SK-N-SH (cell line): Measurements from ENCODE around the gene EMCN. TPM values are rescaled to one million over a fixed set of nuclear protein-coding genes. Genes with fewer than 3 reads are reported as not detected.

Source experiments
- CTCF ChIA-PET: fragments of 300-600, 350-600 bp; formaldehyde crosslinking; extraction: SDS; loops from one replicate; lab custom pipeline; 2021; lab: Yijun Ruan, JAX
- POLR2A ChIA-PET: fragments of 350-600 bp; sonication (Branson Sonifier 250); formaldehyde crosslinking; extraction: SDS; loops from one replicate; lab custom pipeline; 2020; ENCODE audit warnings: antibody characterized with exemption, inconsistent platforms; lab: Yijun Ruan, JAX
- DNase-seq: peaks from one replicate; pipeline ENCODE4 v3.0.0; 2012
- H2AFZ ChIP-seq: fragments of 200-600 bp; sonication (generic); 2 replicates; pipeline ENCODE4 v1.8.1; 2016; ENCODE audit warnings: antibody characterized with exemption, mild to moderate bottlenecking, low read depth
- H3F3A ChIP-seq: fragments of 200-600 bp; sonication (generic); replicated peaks from 2 replicates; pipeline ENCODE3; 2016; ENCODE audit warnings: antibody characterized with exemption, mild to moderate bottlenecking; ENCODE audit not compliant: insufficient read depth
- H3K27ac ChIP-seq, 2 experiments: fragments of 200-500 bp in 1 of 2; fragments of 200-600 bp in 1 of 2; sonication (Bioruptor generic) in 1 of 2; sonication (generic), shearing (Covaris generic) in 1 of 2; 2 replicates each; pipeline versions ENCODE4 v1.5.1 to v1.6.1; 2014 to 2016; ENCODE audit warnings: low read depth in 2 of 2, inconsistent platforms in 1 of 2, low read length in 1 of 2, mild to moderate bottlenecking in 1 of 2, mixed read lengths in 1 of 2
- H3K27me3 ChIP-seq: fragments of 200-600 bp; sonication (generic), shearing (Covaris generic); 2 replicates; pipeline ENCODE4 v1.6.1; 2016; ENCODE audit warnings: mixed run types; ENCODE audit not compliant: insufficient read depth
- H3K36me3 ChIP-seq, 2 experiments: fragments of 200-500 bp in 1 of 2; fragments of 200-600 bp in 1 of 2; sonication (Bioruptor generic) in 1 of 2; sonication (generic) in 1 of 2; replicated peaks in 1 of 2; 2 replicates each; pipeline versions ENCODE3 to v1.5.1; 2014 to 2016; ENCODE audit warnings: low read length in 1 of 2, mild to moderate bottlenecking in 1 of 2; ENCODE audit not compliant: insufficient read depth in 2 of 2, control insufficient read depth in 1 of 2
- H3K4me1 ChIP-seq, 2 experiments: fragments of 200-500 bp in 1 of 2; fragments of 200-600 bp in 1 of 2; sonication (Bioruptor generic) in 1 of 2; sonication (generic), shearing (Covaris generic) in 1 of 2; 2 replicates each; pipeline versions ENCODE4 v1.5.1 to v1.6.1; 2014 to 2016; ENCODE audit warnings: low read depth in 1 of 2, low read length in 1 of 2, mixed run types in 1 of 2; ENCODE audit not compliant: insufficient read depth in 2 of 2, control insufficient read depth in 1 of 2
- H3K4me2 ChIP-seq: fragments of 200-600 bp; sonication (generic), shearing (Covaris generic); 2 replicates; pipeline ENCODE4 v1.6.1; 2017; ENCODE audit warnings: mixed run types
- H3K4me3 ChIP-seq, 2 experiments: fragments of 200-500 bp in 1 of 2; fragments of 200-600 bp in 1 of 2; sonication (Bioruptor generic) in 1 of 2; sonication (generic), shearing (Covaris generic) in 1 of 2; 2 replicates each; pipeline versions ENCODE4 v1.5.1 to v1.8.1; 2014 to 2016; ENCODE audit warnings: low read depth in 2 of 2, inconsistent platforms in 1 of 2, low read length in 1 of 2, mild to moderate bottlenecking in 1 of 2, mixed read lengths in 1 of 2, moderate library complexity in 1 of 2
- H3K79me2 ChIP-seq: fragments of 200-600 bp; sonication (generic); 2 replicates; pipeline ENCODE4 v1.8.1; 2017; ENCODE audit warnings: mild to moderate bottlenecking; ENCODE audit not compliant: insufficient read depth
- H3K9ac ChIP-seq: fragments of 200-600 bp; sonication (generic); 2 replicates; pipeline ENCODE4 v1.6.1; 2017; ENCODE audit warnings: mixed run types
- H3K9me2 ChIP-seq: fragments of 200-600 bp; sonication (generic); 2 replicates; pipeline ENCODE4 v1.6.1; 2017; ENCODE audit warnings: mixed run types
- H3K9me3 ChIP-seq: fragments of 200-600 bp; sonication (generic); 2 replicates; pipeline ENCODE4 v1.6.1; 2017; ENCODE audit warnings: mixed run types, mild to moderate bottlenecking, moderate library complexity
- H4K20me1 ChIP-seq: fragments of 200-600 bp; sonication (generic); 2 replicates; pipeline ENCODE4 v1.6.1; 2017; ENCODE audit warnings: mild to moderate bottlenecking, mixed run types; ENCODE audit not compliant: insufficient read depth
- CTCF ChIP-seq: fragments of 200-600 bp; sonication (generic); IDR thresholded peaks from 2 replicates; pipeline ENCODE4 v1.6.1; 2017; ENCODE audit warnings: antibody characterized with exemption, mild to moderate bottlenecking, moderate library complexity
- ELF1 ChIP-seq: IDR thresholded peaks from 2 replicates; pipeline ENCODE4 v1.4.0; 2012
- EP300 ChIP-seq, 2 experiments: IDR thresholded peaks; 2 replicates each; pipeline versions ENCODE4 v1.4.0 to v1.6.1; 2012; ENCODE audit warnings: borderline replicate concordance in 1 of 2, low read depth in 1 of 2, low read length in 1 of 2
- EZH2phosphoT487 ChIP-seq: fragments of 200-600 bp; sonication (generic); IDR thresholded peaks from 2 replicates; pipeline ENCODE4 v1.6.1; 2017; ENCODE audit warnings: low read depth, mixed run types, mild to moderate bottlenecking, antibody characterized with exemption, moderate library complexity, borderline replicate concordance
- FOXM1 ChIP-seq: IDR thresholded peaks from 2 replicates; pipeline ENCODE4 v1.4.0; 2012; ENCODE audit warnings: low read depth, mild to moderate bottlenecking
- GABPA ChIP-seq: IDR thresholded peaks from 2 replicates; pipeline ENCODE4 v1.4.0; 2012; ENCODE audit warnings: low read depth, mild to moderate bottlenecking
- GATA2 ChIP-seq: sonication (generic); formaldehyde crosslinking; IDR thresholded peaks from 2 replicates; pipeline ENCODE4 v1.5.0; 2020; ENCODE audit warnings: mild to moderate bottlenecking, missing genetic modification reagents
- JUND ChIP-seq: IDR thresholded peaks from 2 replicates; pipeline ENCODE4 v1.4.0; 2012
- MXI1 ChIP-seq: IDR thresholded peaks from 2 replicates; pipeline ENCODE4 v1.6.1; 2012; ENCODE audit warnings: mild to moderate bottlenecking, low read depth, low read length, improper control_type of control experiment
- NFIC ChIP-seq: IDR thresholded peaks from 2 replicates; pipeline ENCODE4 v1.4.0; 2012; ENCODE audit warnings: borderline replicate concordance
- NRF1 ChIP-seq: IDR thresholded peaks from 2 replicates; pipeline ENCODE4 v1.6.1; 2012; ENCODE audit warnings: low read depth, mild to moderate bottlenecking, low read length
- PBX3 ChIP-seq: IDR thresholded peaks from 2 replicates; pipeline ENCODE4; 2012
- POLR2AphosphoS5 ChIP-seq: IDR thresholded peaks from 2 replicates; pipeline ENCODE4 v1.6.1; 2012; ENCODE audit warnings: low read depth, low read length
- RFX5 ChIP-seq: IDR thresholded peaks from 2 replicates; pipeline ENCODE4 v1.6.1; 2012; ENCODE audit warnings: mild to moderate bottlenecking, improper control_type of control experiment, low read length
- RXRA ChIP-seq: IDR thresholded peaks from 2 replicates; pipeline ENCODE4 v1.4.0; 2012; ENCODE audit warnings: low read depth, mild to moderate bottlenecking, borderline replicate concordance
- SMC3 ChIP-seq: IDR thresholded peaks from 2 replicates; pipeline ENCODE4 v1.6.1; 2012; ENCODE audit warnings: low read depth, low read length, improper control_type of control experiment
- TEAD4 ChIP-seq: IDR thresholded peaks from 2 replicates; pipeline ENCODE4 v1.4.0; 2012; ENCODE audit warnings: mild to moderate bottlenecking, borderline replicate concordance; ENCODE audit not compliant: insufficient read depth
- YY1 ChIP-seq: IDR thresholded peaks from 2 replicates; pipeline ENCODE4 v1.4.0; 2012; ENCODE audit warnings: low read depth, mild to moderate bottlenecking
- WGBS: methylation state at CpG from one replicate; pipeline ENCODE4 v1.1.6; 2017; ENCODE audit warnings: low lambda C conversion rate; 5-methylcytosine and 5-hydroxymethylcytosine counted together
- polyA plus RNA-seq, 3 experiments: library from polyadenylated mRNA; depleted of rRNA; stranded (reverse); fragments of >200 nt; gene quantifications; 2 replicates each; pipeline ENCODE4 v1.2.3, GENCODE V29; 2012
- TF ChIP-seq, protein P1 (sequence below): IDR thresholded peaks from 2 replicates; pipeline ENCODE4 v1.4.0; 2012; ENCODE audit warnings: low read depth, borderline replicate concordance
- TF ChIP-seq, protein P2 (sequence below): fragments of 150-350 bp; IDR thresholded peaks from 2 replicates; pipeline ENCODE4 v1.6.1; 2017; ENCODE audit warnings: antibody characterized with exemption, low read length, low read depth, borderline replicate concordance
- TF ChIP-seq, protein P3 (sequence below): IDR thresholded peaks from 2 replicates; pipeline ENCODE4 v1.6.1; 2012; ENCODE audit warnings: mild to moderate bottlenecking, low read depth, low read length, moderate library complexity
- TF ChIP-seq, protein P4 (sequence below): fragments of 150-350 bp; IDR thresholded peaks from 2 replicates; pipeline ENCODE4 v1.6.1; 2016; ENCODE audit warnings: mild to moderate bottlenecking, low read depth, low read length

The EMCN gene
- polyA plus RNA-seq, 1 of the 3 experiments (the other 2 are of a cell fraction): 0.30 TPM

GRCh38 chr4:100461807-100462605 lies 55.8 kb downstream of the EMCN start:
- Histone ChIP-seq H3K4me2 (no peak overlapping the region; the same call in 1 of the 2 replicates), H3K27ac (peak overlapping the region in 1 of 2 experiments; percentile 63; a peak in 2 of 4 replicates), H2AFZ (peak overlapping the region; percentile 70), H3F3A (peaks cover 17% of the 10 kb centered on the region), H3K4me1 (no peaks in the 10 kb centered on the region; a peak in 1 of 4 replicates), H3K9ac (no peak overlapping the region), H3K4me3 (no peak overlapping the region), H4K20me1 (no peaks in the 10 kb centered on the region), H3K36me3 (no peaks in the 10 kb centered on the region), H3K9me3 (0 out of 2 replicates have a peak, but pooled peaks cover 3% of the 10 kb centered on the region), H3K27me3 (no peaks in the 10 kb centered on the region), H3K79me2 (no peaks in the 10 kb centered on the region), H3K9me2 (no peaks in the 10 kb centered on the region)
- WGBS: 42% methylated on average over 5 of the region's 5 CpGs
- CTCF ChIA-PET: no interaction called here
- POLR2A ChIA-PET: no interaction called here
- DNase-seq: no peak
- no peak for TF ChIP-seq NRF1
- TF ChIP-seq RXRA: no peak
- TF ChIP-seq TEAD4: 0 out of 2 replicates have a peak, but pooled peaks have one; percentile 15
- peak in 1 of 2 experiments; percentile 63; a peak in 2 of 4 replicates for TF ChIP-seq EP300 (IDR thresholded peaks at IDR 0.05; ENCODE audit: borderline replicate concordance in 1 of 2, low read depth in 1 of 2, low read length in 1 of 2)
- TF ChIP-seq NFIC: peak; percentile 52; the same call in 1 of the 2 replicates
- TF ChIP-seq MXI1: no peak
- TF ChIP-seq ELF1: no peak
- TF ChIP-seq SMC3: no peak
- TF ChIP-seq, protein P1, sequence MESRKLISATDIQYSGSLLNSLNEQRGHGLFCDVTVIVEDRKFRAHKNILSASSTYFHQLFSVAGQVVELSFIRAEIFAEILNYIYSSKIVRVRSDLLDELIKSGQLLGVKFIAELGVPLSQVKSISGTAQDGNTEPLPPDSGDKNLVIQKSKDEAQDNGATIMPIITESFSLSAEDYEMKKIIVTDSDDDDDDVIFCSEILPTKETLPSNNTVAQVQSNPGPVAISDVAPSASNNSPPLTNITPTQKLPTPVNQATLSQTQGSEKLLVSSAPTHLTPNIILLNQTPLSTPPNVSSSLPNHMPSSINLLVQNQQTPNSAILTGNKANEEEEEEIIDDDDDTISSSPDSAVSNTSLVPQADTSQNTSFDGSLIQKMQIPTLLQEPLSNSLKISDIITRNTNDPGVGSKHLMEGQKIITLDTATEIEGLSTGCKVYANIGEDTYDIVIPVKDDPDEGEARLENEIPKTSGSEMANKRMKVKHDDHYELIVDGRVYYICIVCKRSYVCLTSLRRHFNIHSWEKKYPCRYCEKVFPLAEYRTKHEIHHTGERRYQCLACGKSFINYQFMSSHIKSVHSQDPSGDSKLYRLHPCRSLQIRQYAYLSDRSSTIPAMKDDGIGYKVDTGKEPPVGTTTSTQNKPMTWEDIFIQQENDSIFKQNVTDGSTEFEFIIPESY: no peak
- TF ChIP-seq JUND: peak; percentile 70
- no peak for TF ChIP-seq GATA2 (CRISPR knock-in tag)
- no peak for TF ChIP-seq POLR2AphosphoS5
- no peak for TF ChIP-seq FOXM1
- no peak for TF ChIP-seq CTCF
- no peak for TF ChIP-seq RFX5
- TF ChIP-seq GABPA: no peak
- no peak for TF ChIP-seq YY1
- TF ChIP-seq, protein P2, sequence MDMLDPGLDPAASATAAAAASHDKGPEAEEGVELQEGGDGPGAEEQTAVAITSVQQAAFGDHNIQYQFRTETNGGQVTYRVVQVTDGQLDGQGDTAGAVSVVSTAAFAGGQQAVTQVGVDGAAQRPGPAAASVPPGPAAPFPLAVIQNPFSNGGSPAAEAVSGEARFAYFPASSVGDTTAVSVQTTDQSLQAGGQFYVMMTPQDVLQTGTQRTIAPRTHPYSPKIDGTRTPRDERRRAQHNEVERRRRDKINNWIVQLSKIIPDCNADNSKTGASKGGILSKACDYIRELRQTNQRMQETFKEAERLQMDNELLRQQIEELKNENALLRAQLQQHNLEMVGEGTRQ: no peak
- TF ChIP-seq EZH2phosphoT487: no peak
- TF ChIP-seq, protein P3, sequence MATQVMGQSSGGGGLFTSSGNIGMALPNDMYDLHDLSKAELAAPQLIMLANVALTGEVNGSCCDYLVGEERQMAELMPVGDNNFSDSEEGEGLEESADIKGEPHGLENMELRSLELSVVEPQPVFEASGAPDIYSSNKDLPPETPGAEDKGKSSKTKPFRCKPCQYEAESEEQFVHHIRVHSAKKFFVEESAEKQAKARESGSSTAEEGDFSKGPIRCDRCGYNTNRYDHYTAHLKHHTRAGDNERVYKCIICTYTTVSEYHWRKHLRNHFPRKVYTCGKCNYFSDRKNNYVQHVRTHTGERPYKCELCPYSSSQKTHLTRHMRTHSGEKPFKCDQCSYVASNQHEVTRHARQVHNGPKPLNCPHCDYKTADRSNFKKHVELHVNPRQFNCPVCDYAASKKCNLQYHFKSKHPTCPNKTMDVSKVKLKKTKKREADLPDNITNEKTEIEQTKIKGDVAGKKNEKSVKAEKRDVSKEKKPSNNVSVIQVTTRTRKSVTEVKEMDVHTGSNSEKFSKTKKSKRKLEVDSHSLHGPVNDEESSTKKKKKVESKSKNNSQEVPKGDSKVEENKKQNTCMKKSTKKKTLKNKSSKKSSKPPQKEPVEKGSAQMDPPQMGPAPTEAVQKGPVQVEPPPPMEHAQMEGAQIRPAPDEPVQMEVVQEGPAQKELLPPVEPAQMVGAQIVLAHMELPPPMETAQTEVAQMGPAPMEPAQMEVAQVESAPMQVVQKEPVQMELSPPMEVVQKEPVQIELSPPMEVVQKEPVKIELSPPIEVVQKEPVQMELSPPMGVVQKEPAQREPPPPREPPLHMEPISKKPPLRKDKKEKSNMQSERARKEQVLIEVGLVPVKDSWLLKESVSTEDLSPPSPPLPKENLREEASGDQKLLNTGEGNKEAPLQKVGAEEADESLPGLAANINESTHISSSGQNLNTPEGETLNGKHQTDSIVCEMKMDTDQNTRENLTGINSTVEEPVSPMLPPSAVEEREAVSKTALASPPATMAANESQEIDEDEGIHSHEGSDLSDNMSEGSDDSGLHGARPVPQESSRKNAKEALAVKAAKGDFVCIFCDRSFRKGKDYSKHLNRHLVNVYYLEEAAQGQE: no peak
- TF ChIP-seq, protein P4, sequence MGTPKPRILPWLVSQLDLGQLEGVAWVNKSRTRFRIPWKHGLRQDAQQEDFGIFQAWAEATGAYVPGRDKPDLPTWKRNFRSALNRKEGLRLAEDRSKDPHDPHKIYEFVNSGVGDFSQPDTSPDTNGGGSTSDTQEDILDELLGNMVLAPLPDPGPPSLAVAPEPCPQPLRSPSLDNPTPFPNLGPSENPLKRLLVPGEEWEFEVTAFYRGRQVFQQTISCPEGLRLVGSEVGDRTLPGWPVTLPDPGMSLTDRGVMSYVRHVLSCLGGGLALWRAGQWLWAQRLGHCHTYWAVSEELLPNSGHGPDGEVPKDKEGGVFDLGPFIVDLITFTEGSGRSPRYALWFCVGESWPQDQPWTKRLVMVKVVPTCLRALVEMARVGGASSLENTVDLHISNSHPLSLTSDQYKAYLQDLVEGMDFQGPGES: no peak
- peak; percentile 89 for TF ChIP-seq PBX3
